Measurements from ENCODE around the gene CRIP2.

Gene CRIP2

DNA sequence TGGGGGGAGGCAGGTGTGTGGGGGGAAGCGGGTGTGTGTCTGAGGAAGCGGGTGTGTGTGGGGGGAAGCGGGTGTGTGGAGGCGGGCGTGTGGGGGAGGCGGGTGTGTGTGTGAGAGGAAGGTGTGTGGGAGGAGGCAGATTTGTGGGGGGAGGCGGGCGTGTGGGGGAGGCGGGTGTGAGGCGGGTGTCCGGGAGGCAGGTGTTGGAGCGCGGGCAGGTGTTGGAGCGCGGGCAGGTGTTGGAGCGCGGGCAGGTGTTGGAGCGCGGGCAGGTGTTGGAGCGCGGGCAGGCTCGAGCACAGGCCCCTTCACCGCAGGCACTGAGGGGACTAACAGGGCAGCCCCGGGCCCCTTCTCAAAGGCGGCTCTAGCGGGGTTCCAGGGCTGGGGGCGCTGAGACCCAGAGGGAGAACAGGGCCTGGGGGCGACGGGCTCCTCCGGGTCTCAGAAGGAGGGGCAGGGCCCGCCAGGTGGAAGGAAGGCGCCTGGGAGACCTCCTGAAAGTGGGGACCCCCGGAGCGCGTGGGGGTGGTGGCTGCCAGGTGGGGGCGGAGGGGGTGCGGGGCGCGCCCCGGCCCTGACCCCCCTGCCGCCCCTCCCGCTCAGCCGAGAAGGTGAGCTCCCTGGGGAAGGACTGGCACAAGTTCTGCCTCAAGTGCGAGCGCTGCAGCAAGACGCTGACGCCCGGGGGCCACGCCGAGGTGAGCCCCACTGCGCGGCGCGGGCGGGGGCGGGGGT lies 3.2 kb downstream of the CRIP2 start:
- DNase-seq: no peak

DNA sequence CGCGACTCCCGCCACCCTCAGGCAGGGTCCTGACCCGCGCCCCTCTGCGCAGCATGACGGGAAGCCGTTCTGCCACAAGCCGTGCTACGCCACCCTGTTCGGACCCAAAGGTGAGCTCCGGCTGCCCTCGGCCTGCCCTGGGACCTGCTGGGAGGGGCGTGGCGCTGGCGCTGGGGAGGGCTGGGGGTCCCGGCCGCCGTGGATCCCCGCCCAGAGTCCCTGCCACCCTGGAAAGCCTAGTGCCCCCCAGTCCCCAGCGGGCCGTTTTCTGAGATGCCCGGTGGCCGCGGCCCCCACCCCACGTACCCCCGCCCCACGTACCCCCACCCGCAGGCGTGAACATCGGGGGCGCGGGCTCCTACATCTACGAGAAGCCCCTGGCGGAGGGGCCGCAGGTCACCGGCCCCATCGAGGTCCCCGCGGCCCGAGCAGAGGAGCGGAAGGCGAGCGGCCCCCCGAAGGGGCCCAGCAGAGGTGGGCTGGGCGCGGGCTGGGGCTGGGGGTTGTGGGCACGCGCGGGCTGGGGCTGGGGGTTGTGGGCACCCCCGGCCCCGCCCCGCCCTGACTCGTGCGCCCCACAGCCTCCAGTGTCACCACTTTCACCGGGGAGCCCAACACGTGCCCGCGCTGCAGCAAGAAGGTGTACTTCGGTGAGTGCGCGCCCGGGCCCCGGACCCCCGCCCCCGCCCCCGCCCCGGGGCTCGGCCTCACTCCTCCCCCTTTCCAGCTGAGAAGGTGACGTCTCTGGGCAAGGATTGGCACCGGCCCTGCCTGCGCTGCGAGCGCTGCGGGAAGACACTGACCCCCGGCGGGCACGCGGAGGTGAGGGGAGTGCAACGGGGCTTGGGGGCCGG lies 4.0 kb downstream of the CRIP2 start:
- DNase-seq: no peak

DNA sequence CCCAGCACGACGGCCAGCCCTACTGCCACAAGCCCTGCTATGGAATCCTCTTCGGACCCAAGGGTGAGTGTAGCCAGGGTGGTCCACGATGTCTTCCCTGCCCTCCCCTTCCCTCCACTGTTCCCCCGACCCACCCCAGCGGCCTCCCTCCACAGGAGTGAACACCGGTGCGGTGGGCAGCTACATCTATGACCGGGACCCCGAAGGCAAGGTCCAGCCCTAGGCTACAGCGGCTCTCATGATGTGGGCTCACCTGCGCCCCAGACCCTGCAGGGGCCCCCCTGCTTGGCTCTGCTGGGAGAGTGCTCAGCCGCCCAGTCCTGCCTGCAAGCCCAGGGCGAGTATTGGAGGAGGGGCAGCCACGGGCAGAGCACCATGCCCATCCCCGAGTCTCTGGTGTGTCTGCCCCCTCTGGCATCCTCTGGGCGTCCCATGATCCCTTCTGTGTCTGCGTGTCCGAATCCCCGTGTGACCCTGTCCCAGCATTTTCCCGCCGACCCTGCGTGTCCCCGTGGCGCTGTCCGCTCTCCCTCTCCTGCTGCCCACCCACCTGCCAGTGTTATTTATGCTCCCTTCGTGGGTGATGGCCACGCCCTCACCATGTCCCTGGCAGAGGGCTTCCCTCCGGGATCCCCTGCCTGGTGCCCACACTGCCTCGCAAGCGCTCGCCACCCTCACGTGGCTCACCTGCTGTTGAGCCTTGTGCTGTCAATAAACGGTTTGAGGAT lies 5.0 kb downstream of the CRIP2 start:
- no peak for DNase-seq

DNA sequence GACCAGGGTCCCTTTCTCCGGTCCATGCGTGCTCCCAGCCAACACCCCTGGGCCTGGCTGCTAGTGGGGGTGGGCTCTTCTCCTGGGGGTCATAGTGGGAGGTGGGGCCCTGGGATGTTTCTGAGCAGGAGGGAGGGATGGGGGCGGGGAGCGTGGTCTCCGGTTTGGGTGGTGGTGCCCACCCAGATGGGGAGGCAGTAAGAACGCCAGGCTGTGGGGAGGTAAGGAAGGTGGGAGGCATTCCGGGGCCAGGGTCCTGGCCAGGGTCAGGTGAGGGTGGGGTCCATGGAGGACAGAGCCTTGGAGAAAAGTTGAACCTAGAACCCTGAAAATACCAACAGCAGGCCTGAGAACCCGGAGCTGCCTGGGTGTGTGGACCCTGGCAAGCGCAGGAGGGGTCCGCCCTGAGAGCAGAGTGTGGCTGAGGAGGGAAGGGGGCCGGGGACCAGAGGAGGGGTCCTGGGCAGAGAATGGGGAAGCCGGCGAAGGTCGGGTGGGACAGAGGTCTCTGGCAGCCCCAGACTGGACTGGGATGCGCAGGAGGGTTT lies 5.7 kb downstream of the CRIP2 start:
- no peak for DNase-seq

DNA sequence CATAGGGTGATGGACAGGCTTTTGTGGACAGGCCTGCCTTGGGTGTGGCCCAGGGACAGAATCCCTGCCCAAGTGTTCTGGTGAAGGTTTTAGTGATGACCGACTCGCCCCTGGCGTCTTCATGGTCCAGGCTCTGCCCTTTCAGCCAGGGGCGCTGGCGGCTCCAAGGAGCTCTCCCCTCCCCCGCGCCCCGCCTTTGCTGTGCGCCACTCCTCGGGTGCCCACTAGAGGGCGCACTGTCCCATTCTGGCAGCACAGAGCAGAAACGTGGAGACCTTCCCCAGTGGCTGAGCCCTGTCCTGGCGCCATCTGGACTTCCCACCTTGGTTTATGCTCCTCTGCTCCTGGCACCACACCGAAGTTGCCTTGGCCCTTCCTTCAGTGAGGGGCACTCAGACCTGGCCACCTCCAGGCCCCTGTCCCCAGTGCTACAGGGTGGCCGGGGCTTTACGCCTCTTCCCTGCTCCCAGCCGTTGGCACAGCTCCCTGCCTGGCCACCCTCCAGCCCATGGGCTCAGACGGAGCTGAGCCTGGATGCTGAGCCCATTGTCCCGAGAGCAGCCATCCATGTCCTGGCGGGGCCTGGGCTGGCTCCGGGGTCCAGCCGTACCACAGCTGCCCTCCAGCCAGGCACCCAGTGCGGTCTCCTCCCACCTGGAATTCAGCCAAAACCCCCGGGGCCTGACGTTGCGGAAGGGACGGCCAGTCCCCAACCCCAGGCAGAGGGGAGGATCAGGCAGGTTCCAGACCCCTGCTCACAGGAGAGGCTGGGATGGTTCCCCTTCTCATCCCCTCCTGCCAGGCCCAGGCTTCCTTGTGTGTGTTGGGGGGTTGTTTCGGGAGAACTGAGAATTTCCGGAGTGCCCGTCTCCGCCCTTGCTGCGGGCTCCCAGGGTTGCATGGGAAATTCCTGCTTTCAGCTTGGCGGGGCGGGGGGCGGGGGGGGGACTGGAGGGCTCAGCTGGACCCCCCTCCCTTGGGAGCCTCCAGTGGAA lies 6.5 kb downstream of the CRIP2 start:
- DNase-seq: peak; percentile 79

DNA sequence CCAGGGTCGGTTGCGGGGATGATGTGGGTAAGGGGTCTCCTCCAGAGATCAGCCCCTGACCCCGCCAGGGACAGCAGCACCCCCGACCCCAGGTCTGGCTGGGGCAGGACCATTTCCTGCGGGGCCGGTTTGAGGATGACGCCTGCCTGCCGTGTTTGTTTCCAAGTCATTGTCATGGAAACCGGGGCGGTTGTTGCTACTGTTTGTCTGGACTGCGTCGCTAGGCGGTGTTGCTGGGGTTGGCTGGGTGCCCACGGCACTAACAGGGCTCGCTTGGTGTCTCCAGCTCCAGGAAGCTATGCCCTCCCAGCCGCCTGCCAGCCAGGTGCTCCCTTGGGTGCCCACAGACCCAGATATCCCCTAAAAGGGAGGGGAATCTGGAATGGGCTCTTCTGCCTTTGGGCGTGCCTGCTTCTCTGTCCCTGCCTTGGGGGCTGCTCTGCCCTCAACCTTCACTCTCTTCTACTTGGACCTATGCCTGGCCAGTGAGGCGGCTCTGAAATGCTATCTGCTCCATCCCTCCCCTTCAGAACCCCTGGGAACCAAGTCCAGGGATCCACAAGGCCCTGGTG lies 7.4 kb downstream of the CRIP2 start:
- DNase-seq: peak; percentile 92

DNA sequence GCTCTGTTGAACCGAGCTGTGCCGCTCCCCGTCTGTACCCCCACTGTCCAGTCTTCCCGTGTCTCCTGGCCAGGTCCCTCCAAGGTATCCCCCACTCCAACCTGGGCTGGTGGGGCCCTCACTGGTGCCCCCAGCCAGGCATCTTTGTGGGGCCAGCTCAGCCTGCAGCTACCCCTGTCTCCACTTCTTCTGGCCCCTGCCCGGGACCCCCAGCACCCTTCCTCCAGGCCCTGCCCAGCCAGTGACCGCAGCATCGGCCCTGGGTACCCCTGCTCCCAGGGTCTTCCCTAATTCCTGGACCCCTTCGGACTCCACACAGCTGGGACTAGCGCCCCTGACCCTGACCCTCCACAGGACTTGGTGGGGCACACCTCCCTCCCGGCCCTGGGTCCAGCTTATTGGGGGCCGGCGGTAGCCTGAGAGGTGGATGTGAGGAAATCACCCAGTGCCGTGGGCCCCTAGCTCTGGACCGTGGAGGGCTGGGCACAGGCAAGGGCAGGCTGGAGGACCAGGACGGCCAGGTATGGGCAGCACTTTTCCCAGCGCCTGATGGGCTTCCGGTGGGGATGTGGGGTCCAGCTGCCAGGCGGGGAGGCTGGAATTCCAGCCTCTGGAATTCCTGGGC lies 8.0 kb downstream of the CRIP2 start:
- DNase-seq: no peak

DNA sequence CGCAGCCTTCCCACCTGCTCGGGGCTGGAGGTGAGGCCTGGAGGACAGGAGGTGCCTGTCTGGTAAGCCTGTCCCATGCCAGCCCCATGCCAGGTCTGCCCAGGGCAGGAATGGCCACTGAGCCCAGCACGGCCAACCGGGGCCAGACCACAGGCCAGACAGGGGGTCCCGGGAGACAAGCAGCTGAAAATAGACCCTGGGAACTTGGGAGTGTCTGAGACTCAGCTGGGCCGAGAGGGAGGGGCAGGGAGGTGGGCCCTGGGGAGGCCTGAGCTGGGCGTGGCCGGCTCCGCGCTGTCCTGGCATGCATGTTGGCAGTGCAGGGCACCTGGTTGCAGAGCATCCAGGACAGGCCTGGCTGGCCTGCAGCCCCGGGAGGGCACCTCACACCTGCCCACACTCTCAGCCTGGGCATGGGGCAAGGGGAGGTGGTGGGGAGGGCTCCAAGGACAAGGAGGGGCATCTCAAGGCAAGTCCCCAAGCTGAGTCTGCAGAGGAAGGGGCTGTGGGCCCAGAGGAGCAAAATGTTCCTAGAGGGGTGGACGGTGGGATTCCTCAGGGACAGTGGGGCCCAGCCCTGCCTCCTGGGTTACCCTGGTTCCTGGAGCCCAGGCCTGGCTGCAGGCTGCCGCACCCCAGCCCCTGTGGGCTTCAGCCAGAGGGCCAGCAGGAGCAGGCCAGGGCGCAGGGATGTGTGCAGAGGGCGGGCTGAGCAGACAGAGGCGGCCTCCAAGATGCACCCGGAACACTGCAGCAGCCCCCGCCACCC lies 8.9 kb downstream of the CRIP2 start:
- no peak for DNase-seq

DNA sequence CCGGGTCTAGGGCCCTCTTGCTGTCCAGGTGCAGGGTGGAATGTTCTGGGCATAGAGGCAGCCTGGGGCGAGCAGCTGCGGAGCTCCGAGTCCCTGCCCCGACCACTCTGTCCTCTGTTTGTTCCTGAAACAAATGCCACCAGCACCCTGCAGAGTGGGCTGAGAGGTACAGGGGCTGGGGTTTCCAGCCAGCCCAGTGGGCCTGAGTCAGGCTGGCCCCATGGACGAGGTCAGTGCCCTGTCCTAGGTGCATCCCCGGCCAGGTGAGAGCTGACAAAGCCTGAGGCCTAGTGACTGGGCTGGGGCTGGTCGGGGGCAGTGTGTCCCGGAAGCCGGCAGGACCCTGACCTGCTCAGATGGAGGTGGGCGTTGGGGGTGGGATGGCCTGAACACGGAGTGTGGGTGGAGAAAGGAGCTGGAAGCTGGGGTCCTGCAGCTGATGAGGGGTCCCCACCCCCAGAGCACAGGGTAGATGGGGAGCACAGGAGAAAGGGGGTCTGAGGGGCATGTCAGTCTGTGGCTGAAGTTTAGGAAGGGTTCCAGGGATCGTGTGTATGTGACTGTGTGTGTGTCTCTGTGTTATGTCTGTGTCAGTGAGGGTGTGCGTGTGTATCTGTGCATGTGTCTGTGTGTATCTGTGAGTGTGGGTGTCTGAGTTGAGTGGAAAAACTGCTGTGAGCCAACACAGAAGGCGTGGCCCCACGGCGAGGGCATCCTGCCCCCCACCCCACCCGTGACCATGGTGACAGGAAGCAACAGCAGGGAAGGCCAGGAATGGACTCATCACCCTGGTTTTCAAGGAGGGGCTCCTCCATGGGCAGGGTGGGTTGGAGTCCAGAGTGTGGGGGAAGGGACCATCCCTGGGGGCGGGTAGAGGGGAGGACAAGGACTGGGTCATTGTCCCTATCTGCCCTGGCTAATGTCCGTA lies 9.7 kb downstream of the CRIP2 start:
- no peak for DNase-seq

DNA sequence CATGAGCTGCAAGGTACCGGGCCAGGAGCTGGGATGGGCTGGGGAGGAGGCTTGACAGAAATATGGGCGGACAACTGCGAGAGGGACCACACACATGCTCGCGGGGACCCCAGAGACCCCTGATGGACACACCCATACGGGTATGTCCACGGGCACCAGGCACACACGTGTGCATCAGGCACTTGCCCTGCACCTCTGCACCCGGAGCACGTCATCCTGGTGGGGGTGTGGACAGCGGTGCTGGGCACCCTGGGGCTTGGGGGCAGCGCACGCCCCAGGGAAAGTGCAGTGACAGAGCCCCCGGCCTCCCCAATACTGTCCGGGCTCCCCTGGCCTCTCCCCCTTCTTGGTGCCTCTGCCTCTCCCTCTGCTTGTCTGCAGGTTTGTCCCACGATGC lies 10.4 kb downstream of the CRIP2 start:
- no peak for DNase-seq

DNA sequence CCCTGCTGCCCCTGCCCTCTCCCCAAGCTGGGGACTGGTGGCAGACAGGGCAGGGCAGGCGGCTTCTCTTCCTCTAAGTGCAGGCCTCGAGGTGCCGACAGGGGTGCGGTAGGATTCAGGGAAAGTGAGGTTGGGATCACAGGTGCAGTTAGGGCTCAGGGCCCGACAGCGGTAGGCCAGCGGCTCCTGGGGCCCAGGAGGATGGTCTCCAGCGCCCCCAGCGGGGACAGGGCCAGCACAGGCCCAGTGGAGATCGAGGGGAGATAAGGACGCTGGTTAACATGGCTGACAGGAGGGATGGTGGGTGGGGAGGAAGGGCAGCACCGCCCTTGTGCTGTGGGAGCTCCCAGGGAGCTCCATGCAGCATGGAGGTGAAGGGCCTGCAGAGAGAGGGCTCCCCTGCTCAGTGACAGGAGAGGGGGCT lies 11.1 kb downstream of the CRIP2 start:
- no peak for DNase-seq

DNA sequence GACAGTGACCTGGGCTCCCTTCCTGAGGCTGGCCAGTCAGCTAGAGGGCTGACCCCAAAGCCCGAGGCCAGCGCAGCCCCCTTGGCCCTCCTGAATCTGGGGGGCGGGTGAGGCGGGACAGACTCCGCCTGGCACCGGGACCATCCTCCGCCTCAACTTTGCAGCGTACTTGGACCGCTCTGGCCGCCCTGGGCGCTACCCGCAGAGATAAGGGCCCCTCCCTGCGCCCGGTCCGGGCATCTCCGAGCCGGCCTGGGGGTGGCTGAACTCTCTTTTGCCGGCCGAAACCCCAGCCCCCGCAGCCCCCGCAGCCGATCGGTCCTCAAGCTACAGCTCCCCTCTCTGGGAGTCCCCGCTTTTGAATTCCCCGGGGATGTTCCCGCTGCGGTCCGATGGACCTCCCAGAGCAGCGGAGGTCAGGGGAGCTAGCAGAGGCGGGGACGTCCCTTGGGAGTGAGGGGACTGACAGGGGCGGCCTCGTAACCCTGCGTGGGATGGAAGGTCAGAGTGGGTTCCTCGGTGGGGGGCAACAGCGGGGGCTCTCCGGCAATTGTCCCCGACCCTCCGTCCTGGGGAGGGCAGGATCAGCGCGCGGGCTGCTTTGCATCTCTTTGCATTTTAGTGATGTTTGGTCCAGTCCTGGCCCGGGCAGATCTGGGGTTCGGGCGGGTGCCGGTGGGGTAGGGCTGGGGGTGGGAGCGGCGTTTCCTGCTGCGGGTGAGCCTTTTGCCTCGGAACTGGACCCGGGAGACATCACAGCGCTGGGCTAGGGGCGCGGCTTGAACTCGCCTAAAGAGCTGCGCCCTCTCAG lies 11.7 kb downstream of the CRIP2 start, which contains the start of gene CRIP1:
Gene CRIP1, plus strand, starts transcription at position 724 of the 811 bp plus-strand sequence. CDS start 374 bp downstream, outside the sequence.
- no peak for DNase-seq

DNA sequence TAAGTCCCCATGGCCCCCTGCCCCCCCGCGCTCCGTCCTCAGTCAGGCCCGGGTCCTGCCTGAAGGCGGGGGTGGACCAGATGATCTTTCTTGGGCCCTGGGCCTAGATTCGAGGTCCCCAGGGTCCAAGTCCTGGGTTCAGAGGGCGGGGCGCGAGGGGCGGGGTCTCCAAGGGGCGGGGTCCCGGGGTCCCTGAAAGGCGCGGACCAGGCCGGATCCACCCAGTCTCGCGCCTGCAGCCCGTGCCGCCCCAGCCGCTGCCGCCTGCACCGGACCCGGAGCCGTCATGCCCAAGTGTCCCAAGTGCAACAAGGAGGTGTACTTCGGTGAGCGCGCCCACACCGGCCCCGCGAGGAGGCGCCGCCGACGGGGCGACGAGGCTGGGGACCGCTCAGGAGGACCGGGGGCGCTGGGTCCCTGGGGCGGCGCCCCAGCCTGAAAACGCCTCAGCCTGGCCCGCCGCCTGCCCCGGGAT lies 12.4 kb downstream of the CRIP2 start:
- no peak for DNase-seq

DNA sequence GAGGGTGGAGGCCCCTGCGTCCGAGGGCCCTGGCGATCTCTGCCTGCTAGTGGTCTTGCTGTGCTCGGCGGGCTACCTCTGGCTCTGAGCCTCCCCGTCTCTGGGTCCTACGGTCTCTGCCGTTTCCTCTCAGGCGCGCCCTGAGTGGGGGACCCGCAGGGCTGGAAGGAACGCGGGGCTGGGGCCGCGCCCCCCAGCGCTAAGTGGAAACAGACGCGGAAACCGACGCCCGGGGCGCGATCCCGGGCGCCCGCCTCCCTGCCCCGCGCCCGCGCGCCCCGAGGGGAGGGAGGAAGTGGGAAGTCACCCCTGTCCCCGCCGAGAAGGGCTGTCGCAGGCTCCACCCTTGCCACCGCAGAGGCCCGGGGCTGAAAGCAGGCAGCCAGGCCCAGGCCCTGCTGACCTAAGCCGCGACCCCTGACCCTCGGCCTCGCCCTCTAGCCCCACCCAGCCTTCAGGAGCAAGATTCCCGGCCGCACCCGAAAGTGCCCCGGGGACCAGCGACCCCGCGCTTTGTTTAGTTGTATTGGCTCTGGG lies 12.9 kb downstream of the CRIP2 start:
- DNase-seq: no peak

DNA sequence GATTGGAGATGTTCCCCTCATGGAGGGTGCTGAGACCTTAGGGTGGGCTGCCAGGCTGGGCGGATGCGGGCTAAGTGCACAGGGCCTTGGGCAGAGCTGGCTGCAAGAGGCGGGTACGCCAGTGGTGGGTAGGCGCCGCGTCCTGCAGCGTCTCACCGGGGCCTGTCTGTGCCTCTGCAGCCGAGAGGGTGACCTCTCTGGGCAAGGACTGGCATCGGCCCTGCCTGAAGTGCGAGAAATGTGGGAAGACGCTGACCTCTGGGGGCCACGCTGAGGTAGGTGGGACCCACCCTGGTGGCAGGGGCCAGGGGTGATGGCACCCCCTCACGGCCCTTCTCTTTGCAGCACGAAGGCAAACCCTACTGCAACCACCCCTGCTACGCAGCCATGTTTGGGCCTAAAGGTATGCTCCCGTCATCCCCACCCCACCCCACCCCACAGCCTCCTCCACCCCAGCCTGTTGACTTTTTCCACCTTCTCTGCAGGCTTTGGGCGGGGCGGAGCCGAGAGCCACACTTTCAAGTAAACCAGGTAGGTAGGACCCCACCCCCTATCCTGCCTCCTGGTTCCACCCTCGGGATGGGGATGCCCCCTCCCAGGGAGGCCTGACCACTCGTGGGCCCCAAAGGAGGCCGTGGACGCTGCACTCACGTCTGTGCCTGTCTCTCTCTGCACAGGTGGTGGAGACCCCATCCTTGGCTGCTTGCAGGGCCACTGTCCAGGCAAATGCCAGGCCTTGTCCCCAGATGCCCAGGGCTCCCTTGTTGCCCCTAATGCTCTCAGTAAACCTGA lies 13.6 kb downstream of the CRIP2 start:
- no peak for DNase-seq

DNA sequence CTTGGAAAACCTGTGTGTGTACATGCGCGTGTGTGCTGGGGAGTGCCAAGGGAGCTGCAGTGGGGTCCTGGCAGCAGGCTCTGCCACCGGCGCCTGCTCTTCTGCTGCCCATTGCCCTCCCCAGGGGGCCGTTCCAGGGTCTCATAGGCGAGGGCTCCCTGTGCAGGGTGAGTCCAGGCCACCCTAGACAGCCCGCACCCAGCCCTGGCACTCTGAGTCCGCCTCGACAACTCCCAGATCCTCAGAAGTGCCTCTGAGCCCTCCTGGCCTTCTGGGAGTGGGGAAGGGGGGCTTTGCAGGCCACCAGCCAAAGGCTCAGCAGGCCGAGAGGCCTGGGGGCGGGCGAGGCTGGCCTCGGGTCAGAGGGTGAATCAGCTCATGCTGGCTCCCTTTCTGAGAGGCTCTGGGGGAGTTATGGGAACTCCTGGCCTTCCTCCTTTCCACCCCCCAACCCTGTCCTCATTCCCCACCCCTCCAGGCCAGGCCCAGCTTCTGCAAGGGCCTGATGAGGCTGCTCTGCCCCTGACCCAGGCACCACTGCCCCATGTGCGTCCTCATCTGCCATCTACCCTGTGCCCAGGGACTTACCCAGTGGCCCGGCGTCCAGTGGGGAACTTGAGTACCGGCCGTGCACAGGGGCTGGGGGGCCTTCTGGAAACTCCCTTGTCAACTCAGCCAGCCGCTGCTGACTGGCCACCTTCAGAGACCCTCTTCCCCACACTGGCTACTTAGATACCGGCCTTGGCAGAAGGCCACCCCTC lies 14.3 kb downstream of the CRIP2 start:
- DNase-seq: no peak
